Right lobe of liver (tissue), 6 donors: ENCODE data around the gene SOBP. TPM values are rescaled to one million over a fixed set of nuclear protein-coding genes. Genes with fewer than 3 reads are reported as not detected.
A peak's percentile ranks its signal among the peaks of the same experiment; 100 is the strongest.

Experiments used
- ATAC-seq, 4 donors: fragments of 200-7000 bp; cut with Tn5 transposase; one replicate each; pipeline ENCODE4 v1.9.1; 2020; ENCODE audit warnings: mild to moderate bottlenecking in 4 of 4, moderate library complexity in 4 of 4
- DNase-seq, 3 donors: peaks; one replicate each; pipeline ENCODE4 v3.0.0-alpha.2; 2020
- H3K27ac ChIP-seq, 3 donors: fragments of 200-600 bp; one replicate each; pipeline ENCODE4 v1.8.0; 2022
- H3K27me3 ChIP-seq, 2 donors: fragments of 200-600 bp; one replicate each; pipeline ENCODE4 v1.8.0; 2022
- H3K36me3 ChIP-seq, 4 donors: fragments of 200-600 bp; sonication (generic) in 1 of 4; one replicate each; pipeline versions ENCODE4 v1.5.1 to v1.8.0; 2017 to 2022; ENCODE audit warnings: control low read depth in 1 of 4
- H3K4me1 ChIP-seq, 4 donors: fragments of 200-600 bp; sonication (generic) in 1 of 4; one replicate each; pipeline versions ENCODE4 v1.5.1 to v1.8.0; 2017 to 2022; ENCODE audit warnings: control low read depth in 1 of 4
- H3K4me3 ChIP-seq, 3 donors: fragments of 200-600 bp; one replicate each; pipeline ENCODE4 v1.8.0; 2022
- H3K9me3 ChIP-seq, 4 donors: fragments of 200-600 bp; sonication (generic) in 1 of 4; one replicate each; pipeline versions ENCODE4 v1.5.1 to v1.8.0; 2017 to 2022; ENCODE audit warnings: control low read depth in 1 of 4
- POLR2A ChIP-seq: fragments of 450-650 bp; IDR thresholded peaks from one replicate; pipeline ENCODE4 v1.6.1; 2017; ENCODE audit warnings: antibody characterized with exemption, mild to moderate bottlenecking
- WGBS: methylation state at CpG from one replicate; pipeline ENCODE4 v1.1.6; 2018; ENCODE audit warnings: low coverage, low lambda C conversion rate; ENCODE audit not compliant: insufficient coverage; ENCODE audit errors: missing lambda C conversion rate; 5-methylcytosine and 5-hydroxymethylcytosine counted together
- intact Hi-C, 2 donors: fragments of 100-400 bp; cut with DNase I; formaldehyde crosslinking; loops; one replicate each; pipeline versions ENCODE4 v1.11.2 to v1.14.1; 2022
- total RNA-seq, 6 experiments: library from RNA; depleted of rRNA in 2 of 6; stranded (reverse); fragments of >200 nt in 2 of 6; fragmentation: NEBNext Ultra II Directional in 3 of 6; extraction: Animal tissue kit (Norgen Biotek cat#: 25700) in 3 of 6; gene quantifications; one replicate each; pipeline versions ENCODE4 v1.1.0 to v1.2.4, GENCODE V29; 2016 to 2023
- TF ChIP-seq, protein P1 (sequence below), 4 donors: fragments of 200-600 bp in 3 of 4; fragments of 450-650 bp in 1 of 4; IDR thresholded peaks; one replicate each; pipeline versions ENCODE4 v1.5.1 to v1.8.0; 2016 to 2022; ENCODE audit warnings: antibody characterized with exemption in 4 of 4, mild to moderate bottlenecking in 2 of 4
- donor health status: DM: no; HTN: yes; CAD: no.
- donor health status: DM: no; HTN: no; CAD: no.
- donor health status: DM: no; HTN: no; CAD: no.
- donor health status: DM: no; HTN: yes; CAD: no.
- donor health status: DM: no; HTN: yes; CAD: no.

SOBP gene
- total RNA-seq, 6 experiments from 2014 or later: 1.3 to 3.5 (median 1.6) TPM

DNA sequence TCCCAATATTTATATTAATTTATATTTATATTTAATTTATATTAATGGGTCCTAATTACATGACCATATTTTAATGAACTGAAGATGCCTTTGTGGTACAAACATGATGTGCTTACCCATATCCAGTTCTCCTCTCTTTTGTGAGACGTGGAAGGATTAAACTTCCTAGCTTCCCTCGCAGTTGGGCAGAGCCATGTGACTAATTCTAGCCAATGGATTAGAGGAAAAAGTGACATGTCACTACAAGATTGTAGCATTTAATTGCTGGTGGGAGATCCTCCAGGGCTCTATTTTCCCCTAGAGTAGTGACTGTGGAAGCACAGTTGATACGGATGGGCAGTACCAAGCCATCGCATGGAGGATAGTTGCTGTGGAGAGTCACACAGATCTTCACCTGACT is 4.8 kb upstream of the SOBP start:
- peaks cover 0 to 9% (median 0%) of the 10 kb centered on the region in 4 donors for H3K4me1 ChIP-seq

DNA sequence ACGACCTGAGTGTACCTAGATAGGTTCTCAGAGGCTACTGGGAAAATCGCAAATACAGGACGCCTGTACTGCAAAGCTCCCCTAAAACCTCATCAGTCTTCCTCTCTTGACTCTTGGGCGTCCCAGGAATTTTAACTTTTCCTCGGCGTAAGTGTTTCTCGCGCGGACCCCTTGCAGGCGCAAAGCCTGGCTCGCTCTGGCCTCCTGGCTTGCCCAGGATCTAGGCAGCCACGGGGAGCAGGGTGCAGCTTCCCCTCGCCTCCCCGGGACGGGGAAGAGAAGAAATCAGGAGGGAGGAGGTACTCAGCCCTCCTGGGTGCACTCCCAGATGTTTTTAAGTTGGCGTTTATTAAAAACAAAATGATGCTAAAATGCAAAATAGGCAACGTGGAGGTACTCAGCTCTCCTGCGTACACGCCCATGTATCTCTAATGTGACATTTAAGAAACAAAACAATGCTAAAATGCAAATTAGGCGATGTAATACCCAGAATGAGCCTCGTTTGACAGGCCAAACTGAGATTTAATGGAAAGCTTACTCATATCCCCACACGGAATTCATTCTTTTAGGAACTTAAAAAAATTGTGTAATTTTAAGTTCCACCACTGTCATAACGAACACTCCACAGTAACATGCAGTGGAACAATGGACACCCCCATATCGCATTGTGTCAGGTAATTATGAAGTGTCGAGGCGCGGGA is 1.6 kb upstream of the SOBP start:
- intact Hi-C loops: no loop called here
- ATAC-seq: no peak

More for the DNA sequence above, 4.8 kb upstream of the SOBP start:
- H3K27ac ChIP-seq: no peak overlapping the region
- no peaks in the 10 kb centered on the region for H3K36me3 ChIP-seq
- WGBS: 94% methylated on average over 3 of the region's 4 CpGs
- TF ChIP-seq, protein P1, sequence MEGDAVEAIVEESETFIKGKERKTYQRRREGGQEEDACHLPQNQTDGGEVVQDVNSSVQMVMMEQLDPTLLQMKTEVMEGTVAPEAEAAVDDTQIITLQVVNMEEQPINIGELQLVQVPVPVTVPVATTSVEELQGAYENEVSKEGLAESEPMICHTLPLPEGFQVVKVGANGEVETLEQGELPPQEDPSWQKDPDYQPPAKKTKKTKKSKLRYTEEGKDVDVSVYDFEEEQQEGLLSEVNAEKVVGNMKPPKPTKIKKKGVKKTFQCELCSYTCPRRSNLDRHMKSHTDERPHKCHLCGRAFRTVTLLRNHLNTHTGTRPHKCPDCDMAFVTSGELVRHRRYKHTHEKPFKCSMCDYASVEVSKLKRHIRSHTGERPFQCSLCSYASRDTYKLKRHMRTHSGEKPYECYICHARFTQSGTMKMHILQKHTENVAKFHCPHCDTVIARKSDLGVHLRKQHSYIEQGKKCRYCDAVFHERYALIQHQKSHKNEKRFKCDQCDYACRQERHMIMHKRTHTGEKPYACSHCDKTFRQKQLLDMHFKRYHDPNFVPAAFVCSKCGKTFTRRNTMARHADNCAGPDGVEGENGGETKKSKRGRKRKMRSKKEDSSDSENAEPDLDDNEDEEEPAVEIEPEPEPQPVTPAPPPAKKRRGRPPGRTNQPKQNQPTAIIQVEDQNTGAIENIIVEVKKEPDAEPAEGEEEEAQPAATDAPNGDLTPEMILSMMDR (IDR thresholded peaks at IDR 0.05): no peak
- TF ChIP-seq POLR2A: no peak
- ATAC-seq: no peak
- no peak overlapping the region for H3K4me3 ChIP-seq
- no peaks in the 10 kb centered on the region for H3K9me3 ChIP-seq
- intact Hi-C loops: no loop called here
- no peaks in the 10 kb centered on the region for H3K27me3 ChIP-seq
- DNase-seq: no peak

DNA sequence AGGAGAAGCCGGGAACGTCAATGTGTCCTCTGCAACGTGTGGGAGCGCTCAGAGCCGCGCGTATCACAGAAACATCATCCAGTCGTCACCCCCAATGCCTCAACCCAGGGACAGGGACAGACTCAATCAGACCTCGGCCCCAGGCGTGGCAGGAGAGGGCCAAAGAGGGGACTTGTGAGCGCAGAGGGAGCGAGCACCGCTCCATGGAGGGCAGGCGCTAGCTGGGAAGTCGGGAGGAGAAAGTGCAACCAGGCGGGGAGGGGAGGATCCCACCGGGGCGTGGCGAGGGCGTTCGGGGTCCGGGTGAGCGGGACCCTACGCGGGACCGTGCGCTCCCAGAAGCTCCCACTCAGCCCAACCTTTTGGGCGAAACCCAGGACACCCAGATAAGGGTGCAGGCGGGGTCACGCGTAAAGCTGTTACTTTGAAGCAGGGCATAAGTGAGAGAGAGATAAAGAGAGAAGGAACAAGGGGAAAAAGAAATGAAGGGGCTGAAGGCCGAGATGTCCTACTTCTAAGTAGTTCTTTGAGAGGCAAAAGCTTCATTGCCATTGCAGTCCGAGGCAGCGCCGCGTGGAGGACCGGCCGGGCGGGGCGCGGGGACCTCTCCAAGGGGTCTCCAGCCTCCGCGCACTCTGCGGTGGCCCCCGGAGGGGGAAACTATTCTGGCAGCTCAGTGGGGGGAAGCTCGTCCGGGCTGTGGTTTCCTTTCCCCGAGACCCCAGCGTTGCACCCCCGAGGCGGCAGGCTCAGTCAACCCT is 862 bp upstream of the SOBP start:
- under 1% methylated on average over 42 of the region's 51 CpGs for WGBS
- Histone ChIP-seq H3K9me3 (no peaks in the 10 kb centered on the region), H3K27ac (peak overlapping the region in 2 of 3 donors; percentile 9 to 39), H3K27me3 (no peaks in the 10 kb centered on the region), H3K4me1 (peaks cover 0 to 15% (median 0%) of the 10 kb centered on the region in 4 donors), H3K36me3 (no peaks in the 10 kb centered on the region), H3K4me3 (peak overlapping the region; percentile 59 to 63 (median 60))
- no peak for TF ChIP-seq POLR2A
- TF ChIP-seq, protein P1 (IDR thresholded peaks at IDR 0.05): no peak
- ATAC-seq (peak; percentile 55 to 67 (median 61)), DNase-seq (peak; percentile 54 to 60 (median 57))
- intact Hi-C loops: no loop called here

More for the DNA sequence above, 1.6 kb upstream of the SOBP start:
- Histone ChIP-seq H3K27ac (no peak overlapping the region), H3K36me3 (no peaks in the 10 kb centered on the region), H3K4me3 (peak overlapping the region; percentile 59 to 63 (median 60)), H3K27me3 (no peaks in the 10 kb centered on the region), H3K4me1 (peaks cover 0 to 15% (median 0%) of the 10 kb centered on the region in 4 donors), H3K9me3 (no peaks in the 10 kb centered on the region)
- TF ChIP-seq, protein P1 (IDR thresholded peaks at IDR 0.05): no peak
- no peak for TF ChIP-seq POLR2A
- 20% methylated on average over 20 of the region's 27 CpGs for WGBS
- no peak for DNase-seq

- H3K36me3 ChIP-seq: no peaks in the 10 kb centered on the region
- under 1% methylated on average over 23 of the region's 30 CpGs for WGBS
- TF ChIP-seq, protein P1 (IDR thresholded peaks at IDR 0.05): no peak
- no peak for TF ChIP-seq POLR2A
- intact Hi-C loops: no loop called here
- H3K9me3 ChIP-seq: no peaks in the 10 kb centered on the region
- DNase-seq (peak in 1 of 3 donors; percentile 31), ATAC-seq (peak; percentile 4 to 9 (median 8))
- H3K27me3 ChIP-seq: no peaks in the 10 kb centered on the region
- H3K27ac ChIP-seq: peak overlapping the region in 2 of 3 donors; percentile 4 to 26
- peaks cover 0 to 15% (median 0%) of the 10 kb centered on the region in 4 donors for H3K4me1 ChIP-seq
- peak overlapping the region; percentile 56 to 63 (median 60) for H3K4me3 ChIP-seq
These were observed 735 bp downstream of the SOBP start for GRCh38 chr6:107490566-107491137.
